ENCODE results near the gene DNAH8. TPM values are rescaled to one million over a fixed set of nuclear protein-coding genes. Genes with fewer than 3 reads are reported as not detected.

The DNAH8 gene
- total RNA-seq, 1 experiment from 2014 or later = not detected

DNA sequence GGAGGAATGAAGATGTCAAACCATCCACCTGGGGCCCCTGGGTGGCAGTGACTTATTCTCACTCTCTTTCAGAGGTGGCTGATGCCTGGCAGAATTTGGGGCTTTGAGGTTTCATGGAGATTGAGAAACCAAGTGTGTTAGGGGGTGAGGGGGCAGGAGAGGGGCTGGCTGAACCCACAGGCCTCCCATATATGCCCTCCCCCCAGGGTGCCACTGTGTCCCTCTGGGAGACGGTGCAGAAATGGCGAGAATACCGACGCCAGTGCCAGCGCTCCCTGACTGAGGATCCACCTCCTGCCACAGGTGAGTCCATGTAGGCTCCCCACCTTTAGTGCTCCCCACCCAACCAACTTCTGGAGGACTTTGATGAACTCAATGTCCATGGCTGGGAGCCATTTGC is 341.1 kb downstream of the DNAH8 start:
- no peak overlapping the region for H3K4me3 Mint-ChIP-seq (ENCODE audit: unreplicated experiment)
- TF ChIP-seq CTCF (IDR thresholded peaks at IDR 0.05; ENCODE audit: unreplicated experiment) = no peak
- no peak overlapping the region for H3K27ac Mint-ChIP-seq (ENCODE audit: low read depth, unreplicated experiment)
- no TSS peak for BruUV-seq (replicated peaks)
- H3K27me3 Mint-ChIP-seq (ENCODE audit: insufficient read depth, unreplicated experiment) = peaks cover 15% of the 10 kb centered on the region
- CTCF ChIA-PET = interaction anchor here (0.6 to 0.7 kb wide), 2 partner anchors 51 to 115 kb away, joined by 3 to 4 read pairs; no protein-coding TSS in a partner anchor
- H3K36me3 Mint-ChIP-seq (ENCODE audit: insufficient read depth, unreplicated experiment) = peaks cover 4% of the 10 kb centered on the region
- no peaks in the 10 kb centered on the region for H3K9me3 Mint-ChIP-seq (ENCODE audit: unreplicated experiment)
- peaks cover 7% of the 10 kb centered on the region for H3K4me1 Mint-ChIP-seq (ENCODE audit: insufficient read depth, unreplicated experiment)
- no peak for DNase-seq (ENCODE audit: unreplicated experiment)
- intact Hi-C loops (cut with micrococcal nuclease) = no loop called here
- POLR2A ChIA-PET = no interaction called here

- POLR2A ChIA-PET = no interaction called here
- intact Hi-C loops (cut with micrococcal nuclease) = no loop called here
- CTCF ChIA-PET = interaction anchor here (0.6 kb wide), 3 partner anchors 184 to 1487 kb away, joined by 3 read pairs; no protein-coding TSS in a partner anchor
- peaks cover 4% of the 10 kb centered on the region for H3K4me1 Mint-ChIP-seq (ENCODE audit: insufficient read depth, unreplicated experiment)
- H3K27ac Mint-ChIP-seq (ENCODE audit: low read depth, unreplicated experiment) = no peak overlapping the region
- H3K4me3 Mint-ChIP-seq (ENCODE audit: unreplicated experiment) = no peak overlapping the region
- TF ChIP-seq CTCF (IDR thresholded peaks at IDR 0.05; ENCODE audit: unreplicated experiment) = no peak
- no TSS peak for BruUV-seq (replicated peaks)
- peaks cover 4% of the 10 kb centered on the region for H3K36me3 Mint-ChIP-seq (ENCODE audit: insufficient read depth, unreplicated experiment)
- no peaks in the 10 kb centered on the region for H3K9me3 Mint-ChIP-seq (ENCODE audit: unreplicated experiment)
- DNase-seq (ENCODE audit: unreplicated experiment) = no peak
- peaks cover 15% of the 10 kb centered on the region for H3K27me3 Mint-ChIP-seq (ENCODE audit: insufficient read depth, unreplicated experiment)
Measured at GRCh38 chr6:39056681-39057080, 341.6 kb downstream of the DNAH8 start.

GRCh38 chr6:39057251-39058155 is 342.4 kb downstream of the DNAH8 start:
- intact Hi-C loops (cut with micrococcal nuclease) = no loop called here
- Mint-ChIP-seq H3K4me1 (ENCODE audit: insufficient read depth, unreplicated experiment) (no peaks in the 10 kb centered on the region), H3K36me3 (ENCODE audit: insufficient read depth, unreplicated experiment) (peaks cover 4% of the 10 kb centered on the region), H3K27me3 (ENCODE audit: insufficient read depth, unreplicated experiment) (peaks cover 15% of the 10 kb centered on the region), H3K4me3 (ENCODE audit: unreplicated experiment) (no peak overlapping the region), H3K9me3 (ENCODE audit: unreplicated experiment) (no peaks in the 10 kb centered on the region), H3K27ac (ENCODE audit: low read depth, unreplicated experiment) (no peak overlapping the region)
- no peak for DNase-seq (ENCODE audit: unreplicated experiment)
- no TSS peak for BruUV-seq (replicated peaks)
- no peak for TF ChIP-seq CTCF (IDR thresholded peaks at IDR 0.05; ENCODE audit: unreplicated experiment)
- CTCF ChIA-PET = interaction anchor here (0.6 kb wide), 1 partner anchor 185 kb away, joined by 3 read pairs; no protein-coding TSS in a partner anchor
- POLR2A ChIA-PET = no interaction called here

DNA sequence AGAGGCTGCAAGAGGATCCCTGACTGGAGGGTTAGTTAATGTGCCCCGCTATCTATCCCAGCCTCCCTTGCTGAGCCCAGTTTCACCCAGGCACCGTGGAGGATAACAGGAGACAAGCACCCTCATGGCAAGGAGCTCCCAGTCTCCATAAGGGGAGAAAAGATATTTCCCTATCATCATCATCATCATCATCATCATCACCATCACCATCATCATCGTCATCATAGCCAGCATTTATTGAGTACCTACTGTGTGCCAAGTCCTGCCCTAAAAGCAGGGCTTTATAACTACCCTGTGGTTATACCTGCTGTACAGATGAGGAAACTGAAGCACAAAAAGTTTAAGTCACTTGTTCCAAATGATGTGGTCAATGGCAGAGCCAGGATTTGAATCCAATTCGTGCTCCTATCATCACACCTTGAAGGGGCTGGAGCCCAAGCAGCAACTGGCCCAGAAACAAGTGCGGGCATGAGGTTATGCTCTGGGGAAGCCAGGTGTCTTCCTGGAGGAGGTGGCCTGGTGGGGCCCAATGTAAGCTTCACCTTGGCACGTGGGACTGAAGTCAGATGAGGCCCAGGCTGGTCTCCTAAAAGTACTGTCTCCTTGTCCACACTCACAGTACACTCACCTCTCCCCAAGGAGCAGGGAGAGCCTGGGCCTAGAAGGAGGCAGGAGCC is 343.5 kb downstream of the DNAH8 start:
- Mint-ChIP-seq H3K36me3 (ENCODE audit: insufficient read depth, unreplicated experiment) (no peaks in the 10 kb centered on the region), H3K27me3 (ENCODE audit: insufficient read depth, unreplicated experiment) (peaks cover 15% of the 10 kb centered on the region), H3K9me3 (ENCODE audit: unreplicated experiment) (no peaks in the 10 kb centered on the region), H3K27ac (ENCODE audit: low read depth, unreplicated experiment) (no peak overlapping the region), H3K4me1 (ENCODE audit: insufficient read depth, unreplicated experiment) (no peaks in the 10 kb centered on the region), H3K4me3 (ENCODE audit: unreplicated experiment) (no peak overlapping the region)
- no peak for TF ChIP-seq CTCF (IDR thresholded peaks at IDR 0.05; ENCODE audit: unreplicated experiment)
- POLR2A ChIA-PET = interaction anchor here (0.6 kb wide), 1 partner anchor 11 kb away, joined by 3 read pairs; no protein-coding TSS in a partner anchor
- no TSS peak for BruUV-seq (replicated peaks)
- DNase-seq (ENCODE audit: unreplicated experiment) = no peak
- CTCF ChIA-PET = interaction anchor here (1.5 kb wide), 1 partner anchor 15 kb away, joined by 4 read pairs; no protein-coding TSS in a partner anchor
- intact Hi-C loops (cut with micrococcal nuclease) = no loop called here

Measured in MCF 10A (cell line).